ENCODE data around the gene HOXA1.

HOXA1 gene

DNA sequence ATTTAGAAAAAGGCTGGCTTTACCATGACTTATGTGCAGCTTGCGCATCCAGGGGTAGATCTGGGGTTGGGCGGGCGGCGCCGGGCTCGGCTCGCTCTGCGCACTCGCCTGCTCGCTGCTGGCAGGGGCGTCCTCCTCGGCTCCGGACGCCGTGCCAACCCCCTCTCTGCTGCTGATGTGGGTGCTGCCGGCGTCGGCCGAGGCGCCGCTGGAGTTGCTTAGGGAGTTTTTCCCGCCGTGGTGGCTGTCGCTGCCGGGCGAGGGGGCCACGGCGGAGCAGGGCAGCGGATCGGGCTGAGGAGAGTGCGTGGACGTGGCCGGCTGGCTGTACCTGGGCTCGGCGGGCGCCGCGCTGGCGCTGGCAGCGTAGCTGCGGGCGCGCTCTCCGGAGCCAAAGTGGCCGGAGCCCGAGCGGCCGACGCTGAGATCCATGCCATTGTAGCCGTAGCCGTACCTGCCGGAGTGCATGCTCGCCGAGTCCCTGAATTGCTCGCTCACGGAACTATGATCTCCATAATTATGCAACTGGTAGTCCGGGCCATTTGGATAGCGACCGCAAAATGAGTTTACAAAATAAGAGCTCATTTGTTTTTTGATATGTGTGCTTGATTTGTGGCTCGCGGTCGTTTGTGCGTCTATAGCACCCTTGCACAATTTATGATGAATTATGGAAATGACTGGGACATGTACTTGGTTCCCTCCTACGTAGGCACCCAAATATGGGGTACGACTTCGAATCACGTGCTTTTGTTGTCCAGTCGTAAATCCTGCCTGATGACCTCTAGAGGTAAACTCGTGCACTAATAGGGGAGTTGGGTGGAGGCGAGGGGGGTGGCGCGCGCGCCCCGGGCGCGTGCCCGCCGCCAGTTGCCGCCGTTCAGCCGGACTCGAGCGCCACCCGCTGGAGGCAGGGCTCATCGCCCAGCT is 47.5 kb upstream of the HOXA1 start, which contains the start of gene HOXA5 (continued):
- TF ChIP-seq, protein P1, sequence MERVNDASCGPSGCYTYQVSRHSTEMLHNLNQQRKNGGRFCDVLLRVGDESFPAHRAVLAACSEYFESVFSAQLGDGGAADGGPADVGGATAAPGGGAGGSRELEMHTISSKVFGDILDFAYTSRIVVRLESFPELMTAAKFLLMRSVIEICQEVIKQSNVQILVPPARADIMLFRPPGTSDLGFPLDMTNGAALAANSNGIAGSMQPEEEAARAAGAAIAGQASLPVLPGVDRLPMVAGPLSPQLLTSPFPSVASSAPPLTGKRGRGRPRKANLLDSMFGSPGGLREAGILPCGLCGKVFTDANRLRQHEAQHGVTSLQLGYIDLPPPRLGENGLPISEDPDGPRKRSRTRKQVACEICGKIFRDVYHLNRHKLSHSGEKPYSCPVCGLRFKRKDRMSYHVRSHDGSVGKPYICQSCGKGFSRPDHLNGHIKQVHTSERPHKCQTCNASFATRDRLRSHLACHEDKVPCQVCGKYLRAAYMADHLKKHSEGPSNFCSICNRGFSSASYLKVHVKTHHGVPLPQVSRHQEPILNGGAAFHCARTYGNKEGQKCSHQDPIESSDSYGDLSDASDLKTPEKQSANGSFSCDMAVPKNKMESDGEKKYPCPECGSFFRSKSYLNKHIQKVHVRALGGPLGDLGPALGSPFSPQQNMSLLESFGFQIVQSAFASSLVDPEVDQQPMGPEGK (tag by site-specific recombination; IDR thresholded peaks at IDR 0.05): no peak
- TF ChIP-seq, protein P2, sequence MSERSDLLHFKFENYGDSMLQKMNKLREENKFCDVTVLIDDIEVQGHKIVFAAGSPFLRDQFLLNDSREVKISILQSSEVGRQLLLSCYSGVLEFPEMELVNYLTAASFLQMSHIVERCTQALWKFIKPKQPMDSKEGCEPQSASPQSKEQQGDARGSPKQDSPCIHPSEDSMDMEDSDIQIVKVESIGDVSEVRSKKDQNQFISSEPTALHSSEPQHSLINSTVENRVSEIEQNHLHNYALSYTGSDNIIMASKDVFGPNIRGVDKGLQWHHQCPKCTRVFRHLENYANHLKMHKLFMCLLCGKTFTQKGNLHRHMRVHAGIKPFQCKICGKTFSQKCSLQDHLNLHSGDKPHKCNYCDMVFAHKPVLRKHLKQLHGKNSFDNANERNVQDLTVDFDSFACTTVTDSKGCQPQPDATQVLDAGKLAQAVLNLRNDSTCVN (tag by site-specific recombination; optimal IDR thresholded peaks at IDR 0.05): peak; percentile 89
- peak; percentile 13; the same call in 1 of the 2 replicates for TF ChIP-seq ZNF610 (tag by site-specific recombination; IDR thresholded peaks at IDR 0.05; ENCODE audit: borderline replicate concordance)
- TF ChIP-seq OVOL3 (tag by site-specific recombination; IDR thresholded peaks at IDR 0.05): peak; percentile 73; the same call in 1 of the 2 replicates
- peak; percentile 27; the same call in 1 of the 2 replicates for TF ChIP-seq ZNF391 (tag by site-specific recombination; IDR thresholded peaks at IDR 0.05; ENCODE audit: borderline replicate concordance, low read depth)
- TF ChIP-seq ZBTB1 (tag by site-specific recombination; IDR thresholded peaks at IDR 0.05): peak; percentile 15; the same call in 1 of the 2 replicates
- TF ChIP-seq, protein P3, sequence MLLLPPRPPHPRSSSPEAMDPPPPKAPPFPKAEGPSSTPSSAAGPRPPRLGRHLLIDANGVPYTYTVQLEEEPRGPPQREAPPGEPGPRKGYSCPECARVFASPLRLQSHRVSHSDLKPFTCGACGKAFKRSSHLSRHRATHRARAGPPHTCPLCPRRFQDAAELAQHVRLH (tag by site-specific recombination; IDR thresholded peaks at IDR 0.05): 0 out of 2 replicates have a peak, but pooled peaks have one; percentile 10
- TF ChIP-seq SCRT1 (tag by site-specific recombination; IDR thresholded peaks at IDR 0.05; ENCODE audit: borderline replicate concordance): peak; percentile 76
- TF ChIP-seq ZNF112 (tag by site-specific recombination; IDR thresholded peaks at IDR 0.05): no peak
- TF ChIP-seq KLF10 (tag by site-specific recombination; IDR thresholded peaks at IDR 0.05): peak; percentile 75; the same call in 1 of the 2 replicates
- peak; percentile 87 for TF ChIP-seq ZNF843 (tag by site-specific recombination; IDR thresholded peaks at IDR 0.05)
- TF ChIP-seq, protein P4, sequence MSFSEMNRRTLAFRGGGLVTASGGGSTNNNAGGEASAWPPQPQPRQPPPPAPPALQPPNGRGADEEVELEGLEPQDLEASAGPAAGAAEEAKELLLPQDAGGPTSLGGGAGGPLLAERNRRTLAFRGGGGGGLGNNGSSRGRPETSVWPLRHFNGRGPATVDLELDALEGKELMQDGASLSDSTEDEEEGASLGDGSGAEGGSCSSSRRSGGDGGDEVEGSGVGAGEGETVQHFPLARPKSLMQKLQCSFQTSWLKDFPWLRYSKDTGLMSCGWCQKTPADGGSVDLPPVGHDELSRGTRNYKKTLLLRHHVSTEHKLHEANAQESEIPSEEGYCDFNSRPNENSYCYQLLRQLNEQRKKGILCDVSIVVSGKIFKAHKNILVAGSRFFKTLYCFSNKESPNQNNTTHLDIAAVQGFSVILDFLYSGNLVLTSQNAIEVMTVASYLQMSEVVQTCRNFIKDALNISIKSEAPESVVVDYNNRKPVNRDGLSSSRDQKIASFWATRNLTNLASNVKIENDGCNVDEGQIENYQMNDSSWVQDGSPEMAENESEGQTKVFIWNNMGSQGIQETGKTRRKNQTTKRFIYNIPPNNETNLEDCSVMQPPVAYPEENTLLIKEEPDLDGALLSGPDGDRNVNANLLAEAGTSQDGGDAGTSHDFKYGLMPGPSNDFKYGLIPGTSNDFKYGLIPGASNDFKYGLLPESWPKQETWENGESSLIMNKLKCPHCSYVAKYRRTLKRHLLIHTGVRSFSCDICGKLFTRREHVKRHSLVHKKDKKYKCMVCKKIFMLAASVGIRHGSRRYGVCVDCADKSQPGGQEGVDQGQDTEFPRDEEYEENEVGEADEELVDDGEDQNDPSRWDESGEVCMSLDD (tag by site-specific recombination; IDR thresholded peaks at IDR 0.05): peak; percentile 79
- TF ChIP-seq ZNF214 (tag by site-specific recombination; IDR thresholded peaks at IDR 0.05; ENCODE audit: borderline replicate concordance): no peak
- TF ChIP-seq, protein P5, sequence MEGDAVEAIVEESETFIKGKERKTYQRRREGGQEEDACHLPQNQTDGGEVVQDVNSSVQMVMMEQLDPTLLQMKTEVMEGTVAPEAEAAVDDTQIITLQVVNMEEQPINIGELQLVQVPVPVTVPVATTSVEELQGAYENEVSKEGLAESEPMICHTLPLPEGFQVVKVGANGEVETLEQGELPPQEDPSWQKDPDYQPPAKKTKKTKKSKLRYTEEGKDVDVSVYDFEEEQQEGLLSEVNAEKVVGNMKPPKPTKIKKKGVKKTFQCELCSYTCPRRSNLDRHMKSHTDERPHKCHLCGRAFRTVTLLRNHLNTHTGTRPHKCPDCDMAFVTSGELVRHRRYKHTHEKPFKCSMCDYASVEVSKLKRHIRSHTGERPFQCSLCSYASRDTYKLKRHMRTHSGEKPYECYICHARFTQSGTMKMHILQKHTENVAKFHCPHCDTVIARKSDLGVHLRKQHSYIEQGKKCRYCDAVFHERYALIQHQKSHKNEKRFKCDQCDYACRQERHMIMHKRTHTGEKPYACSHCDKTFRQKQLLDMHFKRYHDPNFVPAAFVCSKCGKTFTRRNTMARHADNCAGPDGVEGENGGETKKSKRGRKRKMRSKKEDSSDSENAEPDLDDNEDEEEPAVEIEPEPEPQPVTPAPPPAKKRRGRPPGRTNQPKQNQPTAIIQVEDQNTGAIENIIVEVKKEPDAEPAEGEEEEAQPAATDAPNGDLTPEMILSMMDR (tag by site-specific recombination; IDR thresholded peaks at IDR 0.05): peak; percentile 84
- no peak; the same call in 1 of the 2 replicates for TF ChIP-seq ZNF366 (tag by site-specific recombination; conservative IDR thresholded peaks at IDR 0.05)
- TF ChIP-seq, protein P6, sequence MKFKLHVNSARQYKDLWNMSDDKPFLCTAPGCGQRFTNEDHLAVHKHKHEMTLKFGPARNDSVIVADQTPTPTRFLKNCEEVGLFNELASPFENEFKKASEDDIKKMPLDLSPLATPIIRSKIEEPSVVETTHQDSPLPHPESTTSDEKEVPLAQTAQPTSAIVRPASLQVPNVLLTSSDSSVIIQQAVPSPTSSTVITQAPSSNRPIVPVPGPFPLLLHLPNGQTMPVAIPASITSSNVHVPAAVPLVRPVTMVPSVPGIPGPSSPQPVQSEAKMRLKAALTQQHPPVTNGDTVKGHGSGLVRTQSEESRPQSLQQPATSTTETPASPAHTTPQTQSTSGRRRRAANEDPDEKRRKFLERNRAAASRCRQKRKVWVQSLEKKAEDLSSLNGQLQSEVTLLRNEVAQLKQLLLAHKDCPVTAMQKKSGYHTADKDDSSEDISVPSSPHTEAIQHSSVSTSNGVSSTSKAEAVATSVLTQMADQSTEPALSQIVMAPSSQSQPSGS (tag by site-specific recombination; IDR thresholded peaks at IDR 0.05; ENCODE audit: low read depth): no peak; the same call in 1 of the 2 replicates
- TF ChIP-seq KLF8 (tag by site-specific recombination; IDR thresholded peaks at IDR 0.05): peak; percentile 53; the same call in 1 of the 2 replicates

Measured in HEK293 (cell line).